Heart right ventricle (tissue), 16 donors: Measurements from ENCODE around the gene KIF1B. TPM values are rescaled to one million over a fixed set of nuclear protein-coding genes. Genes with fewer than 3 reads are reported as not detected.

Experiments used
- ATAC-seq, 8 donors: fragments of 200-7000 bp; cut with Tn5 transposase; one replicate each; pipeline ENCODE4 v1.9.1; 2020; ENCODE audit warnings: mild to moderate bottlenecking in 8 of 8, moderate library complexity in 8 of 8, moderate number of reproducible peaks in 1 of 8
- DNase-seq, 2 donors: peaks; one replicate each; pipeline ENCODE4 v3.0.0-alpha.2; 2020
- H3K27ac ChIP-seq, 10 donors: fragments of 200-600 bp; sonication (generic) in 2 of 10; one replicate each; pipeline versions ENCODE4 v1.5.0 to v1.8.0; 2020 to 2022; ENCODE audit warnings: mild to moderate bottlenecking in 3 of 10
- H3K27me3 ChIP-seq, 7 donors: fragments of 200-600 bp; one replicate each; pipeline ENCODE4 v1.8.0; 2021 to 2022; ENCODE audit warnings: mild to moderate bottlenecking in 2 of 7
- H3K36me3 ChIP-seq, 9 donors: fragments of 200-600 bp; sonication (generic) in 1 of 9; one replicate each; pipeline versions ENCODE4 v1.5.0 to v1.8.0; 2020 to 2022; ENCODE audit warnings: mild to moderate bottlenecking in 2 of 9
- H3K4me1 ChIP-seq, 9 donors: fragments of 200-600 bp; sonication (generic) in 1 of 9; one replicate each; pipeline versions ENCODE4 v1.5.0 to v1.8.0; 2020 to 2022; ENCODE audit warnings: mild to moderate bottlenecking in 4 of 9
- H3K4me3 ChIP-seq, 10 donors: fragments of 200-600 bp; sonication (generic) in 2 of 10; one replicate each; pipeline versions ENCODE4 v1.5.0 to v1.8.0; 2020 to 2022; ENCODE audit warnings: mild to moderate bottlenecking in 7 of 10, moderate library complexity in 2 of 10
- H3K9me3 ChIP-seq, 11 donors: fragments of 200-600 bp in 10 of 11; sonication (generic) in 2 of 11; one replicate each; pipeline versions ENCODE4 v1.5.0 to v1.8.0; 2013 to 2022; ENCODE audit warnings: mild to moderate bottlenecking in 2 of 11, control low read depth in 1 of 11, moderate library complexity in 1 of 11
- WGBS, 2 donors: extraction: QIAGEN DNeasy Blood & Tissue Kit; methylation state at CpG; one replicate each; pipeline ENCODE4 v1.1.7; 2013; ENCODE audit warnings: inconsistent platforms in 1 of 2; 5-methylcytosine and 5-hydroxymethylcytosine counted together
- intact Hi-C, 10 donors: fragments of 100-400 bp; cut with DNase I; formaldehyde crosslinking; loops; one replicate each; pipeline versions ENCODE4 v1.11.1 to v1.14.2; 2022
- polyA plus RNA-seq, 2 donors: library from polyadenylated mRNA; stranded (reverse); fragments of 200-250 nt; gene quantifications; one replicate each; pipeline ENCODE4 v1.2.3, GENCODE V29; 2013
- total RNA-seq, 10 donors: library from RNA; stranded (reverse); fragmentation: NEBNext Ultra II Directional in 3 of 10; extraction: Animal tissue kit (Norgen Biotek cat#: 25700) in 3 of 10; gene quantifications; one replicate each; pipeline versions ENCODE4 v1.2.1 to v1.2.4, GENCODE V29; 2021 to 2023
- TF ChIP-seq, protein P1 (sequence below), 9 donors: fragments of 200-600 bp; sonication (generic) in 2 of 9; IDR thresholded peaks; one replicate each; pipeline versions ENCODE4 v1.5.0 to v1.8.0; 2021 to 2022; ENCODE audit warnings: antibody characterized with exemption in 9 of 9, mild to moderate bottlenecking in 5 of 9, moderate library complexity in 1 of 9
- donor health status: Arrhythmogenic right ventricular cardiomyopathy.
- donor health status: ischemic (EF 13 %, LVEDD 7.1; RV severe dilation, severe dysfunction).
- donor health status: healthy with polysubstance abuse.
- donor health status: DM: no; HTN: yes; CAD: no.
- donor health status: DM: no; HTN: no; CAD: no.
- donor health status: ischemic (EF 25% LVEDD 6.9; RV normal size, moderate dysfunction).
- donor health status: ischemic (EF 25% LVEDD 5.7; RV mildly dilated, moderate dysfunction).
- donor health status: healthy.
- donor health status: DM: yes; HTN: yes; CAD: no.
- donor health status: Ischemic cardiomyopathy.
- donor health status: ischemic (EF 35%, LVEDD 5.7; RV mildly dilated, moderate dysfunction).
- donor health status: nonischemic (EF 11% LVEDD 7.7; RV severe dilation, severe dysfunction).
- donor health status: DM: yes; HTN: yes; CAD: no.
- donor health status: PGD.
- donor health status: ischemic (EF 29% LVEDD 5.4; RV normal size, mild dysfunction).
- donor health status: nonischemic (EF 23%, LVEDD 6.1; RV moderate dilation, normal function).

Gene KIF1B
- total and polyA plus RNA-seq, 12 donors, result 21.6 to 107 (median 87.5) TPM

DNA sequence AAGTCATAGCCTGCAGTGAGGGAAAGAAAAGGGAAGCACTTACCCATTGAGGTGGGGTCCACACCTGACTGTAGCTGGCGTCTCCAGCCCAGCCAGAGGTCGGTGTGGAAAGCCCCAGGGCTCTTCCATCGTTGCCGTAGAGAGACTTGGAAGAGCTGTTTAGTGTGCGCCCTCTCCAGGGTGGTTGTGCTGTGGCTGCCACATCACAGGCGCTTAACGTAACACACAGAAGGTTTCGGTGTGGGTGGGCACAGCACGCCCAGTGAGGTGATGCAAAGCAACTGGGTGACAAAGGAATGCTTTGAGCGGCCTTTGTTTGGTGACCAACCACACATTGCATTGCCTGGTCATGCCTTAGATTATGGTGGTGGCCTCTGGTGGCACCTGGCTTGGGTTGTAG lies 36.8 kb upstream of the KIF1B start:
- ATAC-seq, result no peak
- Histone ChIP-seq H3K4me3 (no peak overlapping the region), H3K27ac (no peak overlapping the region), H3K4me1 (peaks cover 0 to 5% (median 0%) of the 10 kb centered on the region in 9 donors), H3K27me3 (no peaks in the 10 kb centered on the region), H3K9me3 (peaks cover 0 to 8% (median 0%) of the 10 kb centered on the region in 11 donors), H3K36me3 (peaks cover 0 to 91% (median 40%) of the 10 kb centered on the region in 9 donors)
- TF ChIP-seq, protein P1, sequence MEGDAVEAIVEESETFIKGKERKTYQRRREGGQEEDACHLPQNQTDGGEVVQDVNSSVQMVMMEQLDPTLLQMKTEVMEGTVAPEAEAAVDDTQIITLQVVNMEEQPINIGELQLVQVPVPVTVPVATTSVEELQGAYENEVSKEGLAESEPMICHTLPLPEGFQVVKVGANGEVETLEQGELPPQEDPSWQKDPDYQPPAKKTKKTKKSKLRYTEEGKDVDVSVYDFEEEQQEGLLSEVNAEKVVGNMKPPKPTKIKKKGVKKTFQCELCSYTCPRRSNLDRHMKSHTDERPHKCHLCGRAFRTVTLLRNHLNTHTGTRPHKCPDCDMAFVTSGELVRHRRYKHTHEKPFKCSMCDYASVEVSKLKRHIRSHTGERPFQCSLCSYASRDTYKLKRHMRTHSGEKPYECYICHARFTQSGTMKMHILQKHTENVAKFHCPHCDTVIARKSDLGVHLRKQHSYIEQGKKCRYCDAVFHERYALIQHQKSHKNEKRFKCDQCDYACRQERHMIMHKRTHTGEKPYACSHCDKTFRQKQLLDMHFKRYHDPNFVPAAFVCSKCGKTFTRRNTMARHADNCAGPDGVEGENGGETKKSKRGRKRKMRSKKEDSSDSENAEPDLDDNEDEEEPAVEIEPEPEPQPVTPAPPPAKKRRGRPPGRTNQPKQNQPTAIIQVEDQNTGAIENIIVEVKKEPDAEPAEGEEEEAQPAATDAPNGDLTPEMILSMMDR (IDR thresholded peaks at IDR 0.05), result no peak
- WGBS, 2 donors, result 91 to 97% methylated on average over 10 of the region's 10 CpGs
- DNase-seq, result no peak
- intact Hi-C loops, result no loop called here

DNA sequence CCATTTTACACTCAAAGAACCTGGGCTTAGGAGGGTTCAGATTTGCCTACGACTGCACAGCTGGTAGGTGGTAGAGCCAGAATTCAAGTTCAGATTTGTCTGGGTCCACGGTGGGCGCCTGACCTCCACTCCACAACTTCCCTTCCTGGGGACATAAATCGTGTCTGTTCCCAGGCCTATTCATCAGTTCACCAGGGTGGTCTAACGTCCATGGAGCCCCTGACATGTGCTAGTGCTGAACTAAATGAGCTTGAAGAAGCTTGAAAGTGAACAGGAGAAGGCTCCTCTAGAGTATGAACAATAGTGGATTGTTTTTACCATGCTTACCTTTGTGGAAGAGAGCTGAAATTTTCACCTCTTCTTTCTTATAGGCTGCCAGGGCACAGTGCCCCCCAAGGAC lies 32.5 kb upstream of the KIF1B start:
- Histone ChIP-seq H3K4me3 (no peak overlapping the region), H3K27me3 (no peaks in the 10 kb centered on the region), H3K36me3 (peaks cover 0 to 82% (median 25%) of the 10 kb centered on the region in 9 donors), H3K4me1 (peaks cover 0 to 7% (median 0%) of the 10 kb centered on the region in 9 donors), H3K27ac (no peak overlapping the region), H3K9me3 (peaks cover 0 to 8% (median 0%) of the 10 kb centered on the region in 11 donors)
- ATAC-seq (no peak), DNase-seq (no peak)
- 73 to 80% methylated on average over 5 of the region's 5 CpGs for WGBS, 2 donors
- intact Hi-C loops, result no loop called here
- TF ChIP-seq, protein P1 (IDR thresholded peaks at IDR 0.05), result no peak

DNA sequence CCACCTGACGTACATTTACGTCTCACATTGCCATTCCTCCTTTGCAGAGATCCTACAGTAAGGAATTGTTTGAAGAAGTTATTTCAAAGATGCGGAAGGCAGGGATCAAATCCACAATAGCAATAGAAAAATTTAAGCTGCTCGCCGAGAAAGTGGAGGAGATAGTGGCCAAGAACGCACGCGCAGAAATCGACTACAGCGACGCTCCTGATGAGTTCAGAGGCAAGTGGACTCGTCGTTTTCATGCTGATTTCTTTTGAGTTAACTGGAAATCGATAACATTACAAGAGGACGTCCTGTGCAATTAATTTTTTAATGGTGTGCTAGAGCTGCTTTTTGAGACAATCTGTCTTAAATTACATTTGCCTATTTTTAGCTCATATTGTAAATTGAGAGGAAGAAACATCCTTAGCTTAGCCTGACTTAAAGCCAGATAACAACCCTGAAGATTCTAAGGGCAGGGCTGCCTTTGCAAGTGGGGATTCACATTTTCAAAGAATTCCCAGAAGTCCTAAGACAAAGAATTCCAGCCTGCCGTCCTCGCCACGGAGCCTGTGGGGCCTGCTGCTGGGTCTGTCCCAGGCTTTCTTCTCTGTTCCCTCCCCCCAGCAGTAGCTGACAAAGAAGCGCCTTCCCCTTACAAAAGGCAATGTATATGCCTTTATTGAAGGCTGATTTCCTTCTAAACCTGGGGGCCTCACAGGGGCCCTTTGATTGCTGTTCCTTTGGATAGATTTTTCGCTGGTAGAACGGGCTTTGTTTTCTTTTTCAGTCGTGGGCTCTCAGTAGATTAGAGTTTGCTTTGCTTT lies 31.6 kb upstream of the KIF1B start:
- Histone ChIP-seq H3K36me3 (peaks cover 0 to 73% (median 21%) of the 10 kb centered on the region in 9 donors), H3K4me3 (no peak overlapping the region), H3K27me3 (no peaks in the 10 kb centered on the region), H3K9me3 (peaks cover 0 to 8% (median 0%) of the 10 kb centered on the region in 11 donors), H3K27ac (no peak overlapping the region), H3K4me1 (peaks cover 0 to 8% (median 0%) of the 10 kb centered on the region in 9 donors)
- WGBS, 2 donors, result 82 to 84% methylated on average over 22 of the region's 22 CpGs
- TF ChIP-seq, protein P1 (IDR thresholded peaks at IDR 0.05), result no peak
- intact Hi-C loops, result no loop called here
- DNase-seq (no peak), ATAC-seq (no peak)

DNA sequence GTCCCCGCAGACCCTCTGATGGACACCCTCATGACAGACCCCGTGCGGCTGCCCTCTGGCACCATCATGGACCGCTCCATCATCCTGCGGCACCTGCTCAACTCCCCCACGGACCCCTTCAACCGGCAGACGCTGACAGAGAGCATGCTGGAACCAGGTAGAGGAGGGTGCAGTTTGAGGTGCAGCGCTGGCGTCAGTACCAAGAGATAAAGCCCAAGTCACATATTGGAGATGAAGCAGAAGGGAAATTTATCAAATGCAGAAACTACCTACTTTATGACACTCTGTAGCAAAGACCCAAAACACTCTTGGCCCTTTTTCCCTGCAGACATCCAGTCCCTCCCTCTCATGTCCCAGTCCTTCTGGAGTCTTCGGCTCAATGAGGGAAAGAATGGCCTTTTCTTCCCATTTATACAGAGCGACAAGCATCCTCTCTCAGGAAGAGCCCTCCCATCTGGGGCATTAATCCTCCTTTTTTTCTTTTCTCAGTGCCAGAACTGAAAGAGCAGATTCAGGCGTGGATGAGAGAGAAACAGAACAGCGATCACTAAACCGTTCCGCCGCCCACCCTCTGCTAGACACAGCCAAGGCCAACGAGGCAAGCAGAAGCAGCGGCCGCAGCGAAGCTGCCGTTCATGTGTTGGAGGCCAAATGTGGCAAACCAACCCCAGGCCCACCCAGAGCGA lies 30.8 kb upstream of the KIF1B start:
- H3K9me3 ChIP-seq, result peaks cover 0 to 8% (median 0%) of the 10 kb centered on the region in 11 donors
- peaks cover 0 to 67% (median 21%) of the 10 kb centered on the region in 9 donors for H3K36me3 ChIP-seq
- 88 to 94% methylated on average over 23 of the region's 23 CpGs for WGBS, 2 donors
- H3K27me3 ChIP-seq, result no peaks in the 10 kb centered on the region
- intact Hi-C loops, result no loop called here
- no peak overlapping the region for H3K4me3 ChIP-seq
- no peak overlapping the region for H3K27ac ChIP-seq
- no peak for ATAC-seq
- peaks cover 0 to 8% (median 0%) of the 10 kb centered on the region in 9 donors for H3K4me1 ChIP-seq
- TF ChIP-seq, protein P1 (IDR thresholded peaks at IDR 0.05), result no peak
- no peak for DNase-seq
